Measurements from ENCODE around the gene FXYD3.

GRCh38 chr19:35070471-35070870 lies 45.2 kb upstream of the FXYD3 start:
- TF ChIP-seq CTCF (IDR thresholded peaks at IDR 0.05; ENCODE audit: low read depth, low read length) (no peak), POLR2A (IDR thresholded peaks at IDR 0.05; ENCODE audit: extremely low read depth, insufficient read length) (no peak), MYC (IDR thresholded peaks at IDR 0.05; ENCODE audit: low read depth, low read length) (no peak), MAX (IDR thresholded peaks at IDR 0.05; ENCODE audit: low read depth, low read length) (no peak)
